NCI-H510A (cell line): ENCODE data around the gene PCDHGB4.
"Not testable (repeated sequence)": the region's sequence is repeated elsewhere in the genome, so short reads cannot be mapped to it uniquely, and the experiment has no call there.

Experiments
- DNase-seq: peaks from one replicate; lab custom pipeline; 2025; lab: John Stamatoyannopoulos, UW

PCDHGB4 gene

DNA sequence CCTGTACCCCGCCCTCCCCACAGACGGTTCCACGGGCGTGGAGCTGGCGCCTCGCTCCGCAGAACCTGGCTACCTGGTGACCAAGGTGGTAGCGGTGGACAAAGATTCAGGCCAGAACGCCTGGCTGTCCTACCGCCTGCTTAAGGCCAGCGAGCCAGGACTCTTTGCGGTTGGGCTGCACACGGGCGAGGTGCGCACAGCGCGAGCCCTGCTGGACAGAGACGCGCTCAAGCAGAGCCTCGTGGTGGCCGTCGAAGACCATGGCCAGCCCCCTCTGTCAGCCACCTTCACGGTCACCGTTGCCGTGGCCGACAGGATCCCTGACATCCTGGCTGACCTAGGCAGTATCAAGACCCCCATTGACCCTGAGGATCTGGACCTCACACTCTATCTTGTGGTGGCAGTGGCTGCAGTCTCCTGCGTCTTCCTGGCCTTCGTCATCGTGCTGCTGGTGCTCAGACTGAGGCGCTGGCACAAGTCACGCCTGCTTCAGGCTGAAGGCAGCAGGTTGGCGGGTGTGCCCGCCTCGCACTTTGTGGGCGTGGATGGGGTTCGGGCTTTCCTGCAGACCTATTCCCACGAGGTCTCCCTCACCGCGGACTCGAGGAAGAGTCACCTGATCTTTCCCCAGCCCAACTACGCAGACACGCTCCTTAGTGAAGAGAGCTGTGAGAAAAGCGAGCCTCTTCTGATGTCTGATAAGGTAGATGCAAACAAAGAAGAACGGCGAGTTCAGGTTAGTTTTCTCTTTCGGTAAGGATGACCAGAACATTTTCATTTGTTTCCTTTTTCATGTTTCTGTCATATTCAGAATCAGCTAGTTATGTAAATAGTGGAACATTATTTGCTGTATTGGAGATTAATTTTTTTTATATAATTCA, 21.2 kb upstream of the PCDHGB4 start:
- DNase-seq, result no peak

DNA sequence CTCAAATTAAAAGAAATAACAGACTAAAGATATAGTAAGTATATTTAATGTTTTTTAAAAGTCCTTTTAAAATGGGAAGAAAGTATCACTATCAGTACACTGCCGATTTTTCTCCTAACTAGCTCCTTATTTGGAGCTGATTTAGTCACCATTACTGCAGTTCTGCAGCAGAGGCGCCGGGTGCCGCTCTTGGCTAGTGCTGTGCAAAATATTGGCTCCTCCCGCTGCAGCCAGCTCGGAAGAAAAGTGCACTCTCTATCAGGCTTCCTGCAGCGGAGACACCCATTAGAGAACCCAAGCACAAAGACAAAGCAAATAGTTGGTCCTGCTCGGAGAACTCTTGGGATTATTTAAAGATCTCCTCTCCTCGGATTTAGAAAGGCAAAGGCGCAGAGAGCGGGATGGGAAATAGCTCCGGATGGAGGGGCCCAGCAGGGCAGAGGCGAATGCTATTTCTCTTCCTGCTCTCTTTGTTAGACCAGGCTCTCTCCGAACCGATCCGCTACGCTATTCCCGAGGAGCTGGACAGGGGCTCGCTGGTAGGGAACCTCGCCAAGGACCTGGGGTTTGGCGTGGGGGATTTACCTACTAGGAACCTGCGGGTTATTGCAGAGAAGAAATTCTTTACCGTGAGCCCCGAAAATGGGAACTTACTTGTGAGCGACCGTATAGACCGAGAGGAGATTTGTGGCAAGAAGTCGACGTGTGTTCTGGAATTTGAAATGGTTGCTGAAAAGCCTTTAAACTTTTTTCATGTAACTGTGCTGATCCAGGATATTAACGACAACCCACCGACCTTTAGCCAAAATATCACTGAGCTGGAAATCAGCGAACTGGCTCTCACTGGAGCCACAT, 17.3 kb upstream of the PCDHGB4 start, which contains the start of gene PCDHGB3:
PCDHGB3 (plus strand) TSS at position 249 of the 855 bp plus-strand sequence; CDS start at position 402, 153 bp downstream.
- DNase-seq, result no peak

DNA sequence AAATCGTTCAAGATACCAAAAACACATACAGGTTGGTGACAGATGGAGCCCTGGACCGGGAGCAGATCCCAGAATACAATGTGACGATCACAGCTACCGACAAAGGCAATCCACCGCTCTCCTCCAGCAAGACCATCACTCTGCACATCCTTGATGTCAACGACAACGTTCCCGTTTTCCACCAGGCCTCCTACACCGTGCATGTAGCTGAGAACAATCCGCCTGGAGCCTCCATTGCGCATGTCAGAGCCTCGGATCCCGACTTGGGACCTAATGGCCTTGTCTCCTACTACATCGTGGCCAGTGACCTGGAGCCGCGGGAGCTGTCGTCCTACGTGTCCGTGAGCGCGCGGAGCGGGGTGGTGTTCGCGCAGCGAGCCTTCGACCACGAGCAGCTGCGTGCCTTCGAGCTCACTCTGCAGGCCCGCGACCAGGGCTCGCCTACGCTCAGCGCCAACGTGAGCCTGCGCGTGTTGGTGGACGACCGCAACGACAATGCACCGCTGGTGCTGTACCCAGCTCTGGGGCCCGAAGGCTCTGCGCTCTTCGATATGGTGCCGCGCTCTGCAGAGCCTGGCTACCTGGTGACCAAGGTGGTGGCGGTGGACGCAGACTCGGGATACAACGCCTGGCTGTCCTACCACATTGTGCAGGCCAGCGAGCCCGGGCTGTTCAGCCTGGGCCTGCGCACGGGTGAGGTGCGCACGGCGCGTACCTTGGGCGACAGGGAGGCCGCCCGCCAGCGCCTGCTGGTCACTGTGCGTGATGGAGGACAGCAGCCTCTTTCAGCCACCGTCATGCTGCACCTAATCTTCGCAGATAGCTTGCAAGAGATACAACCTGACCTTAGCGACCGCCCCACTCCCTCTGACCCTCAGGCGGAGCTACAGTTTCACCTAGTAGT, 15.7 kb upstream of the PCDHGB4 start:
- no peak for DNase-seq

DNA sequence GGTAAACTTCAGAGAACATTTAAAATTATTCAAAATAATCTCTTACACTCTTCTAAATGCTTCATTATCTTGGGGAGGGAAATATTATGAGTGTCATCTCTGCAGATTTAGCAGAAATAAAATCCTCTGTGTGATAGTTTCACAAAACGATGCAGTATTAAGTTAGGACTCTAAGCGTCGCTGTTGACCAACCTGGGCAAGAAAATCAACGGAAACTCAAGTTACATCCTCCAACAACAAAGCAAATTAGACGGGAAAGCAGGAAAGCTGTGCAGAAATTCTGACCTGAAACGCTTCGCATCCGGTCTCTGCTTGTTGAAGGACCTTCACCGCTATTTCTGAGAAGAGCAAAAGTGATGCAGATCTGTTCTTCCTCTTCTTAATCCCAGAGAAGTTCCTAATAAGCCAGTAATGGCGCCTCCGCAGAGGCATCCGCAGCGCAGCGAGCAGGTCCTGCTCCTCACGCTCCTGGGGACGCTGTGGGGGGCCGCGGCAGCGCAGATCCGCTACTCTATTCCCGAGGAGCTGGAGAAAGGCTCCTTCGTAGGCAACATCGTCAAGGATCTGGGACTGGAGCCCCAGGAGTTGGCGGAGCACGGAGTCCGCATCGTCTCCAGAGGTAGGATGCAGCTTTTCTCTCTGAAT, 13.7 kb upstream of the PCDHGB4 start, which contains the start of gene PCDHGA6:
PCDHGA6 (plus strand) TSS at position 219 of the 645 bp plus-strand sequence; CDS start at position 412, 193 bp downstream.
- DNase-seq, result no peak

DNA sequence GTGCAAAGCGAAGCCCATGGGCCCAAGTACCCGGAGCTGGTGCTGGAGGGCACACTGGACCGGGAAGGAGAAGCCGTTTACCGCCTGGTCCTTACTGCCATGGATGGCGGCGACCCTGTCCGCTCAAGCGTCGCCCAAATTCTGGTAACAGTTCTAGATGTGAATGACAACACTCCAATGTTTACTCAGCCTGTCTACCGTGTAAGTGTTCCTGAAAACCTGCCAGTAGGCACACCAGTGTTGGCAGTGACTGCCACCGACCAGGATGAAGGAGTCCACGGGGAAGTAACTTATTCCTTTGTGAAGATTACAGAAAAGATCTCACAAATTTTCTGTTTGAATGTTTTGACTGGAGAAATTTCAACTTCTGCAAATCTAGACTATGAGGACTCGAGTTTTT, 12.9 kb upstream of the PCDHGB4 start:
- DNase-seq, result no peak

DNA sequence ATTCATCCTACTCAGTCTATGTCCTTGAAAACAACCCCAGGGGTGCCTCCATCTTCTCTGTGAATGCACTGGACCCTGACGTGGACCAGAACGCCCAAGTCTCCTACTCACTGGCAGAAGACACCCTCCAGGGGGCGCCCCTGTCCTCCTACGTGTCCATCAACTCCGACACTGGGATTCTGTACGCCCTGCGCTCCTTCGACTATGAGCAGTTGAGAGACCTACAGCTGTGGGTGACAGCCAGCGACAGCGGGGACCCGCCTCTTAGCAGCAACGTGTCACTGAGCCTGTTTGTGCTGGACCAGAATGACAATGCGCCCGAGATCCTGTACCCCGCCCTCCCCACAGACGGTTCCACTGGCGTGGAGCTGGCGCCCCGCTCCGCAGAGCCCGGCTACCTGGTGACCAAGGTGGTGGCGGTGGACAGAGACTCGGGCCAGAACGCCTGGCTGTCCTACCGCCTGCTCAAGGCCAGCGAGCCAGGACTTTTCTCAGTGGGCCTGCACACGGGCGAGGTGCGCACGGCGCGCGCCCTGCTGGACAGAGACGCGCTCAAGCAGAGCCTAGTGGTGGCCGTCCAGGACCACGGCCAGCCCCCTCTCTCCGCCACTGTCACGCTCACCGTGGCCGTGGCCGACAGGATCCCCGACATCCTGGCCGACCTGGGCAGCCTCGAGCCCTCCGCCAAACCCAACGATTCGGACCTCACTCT, 11.9 kb upstream of the PCDHGB4 start:
- not testable (repeated sequence) for DNase-seq

DNA sequence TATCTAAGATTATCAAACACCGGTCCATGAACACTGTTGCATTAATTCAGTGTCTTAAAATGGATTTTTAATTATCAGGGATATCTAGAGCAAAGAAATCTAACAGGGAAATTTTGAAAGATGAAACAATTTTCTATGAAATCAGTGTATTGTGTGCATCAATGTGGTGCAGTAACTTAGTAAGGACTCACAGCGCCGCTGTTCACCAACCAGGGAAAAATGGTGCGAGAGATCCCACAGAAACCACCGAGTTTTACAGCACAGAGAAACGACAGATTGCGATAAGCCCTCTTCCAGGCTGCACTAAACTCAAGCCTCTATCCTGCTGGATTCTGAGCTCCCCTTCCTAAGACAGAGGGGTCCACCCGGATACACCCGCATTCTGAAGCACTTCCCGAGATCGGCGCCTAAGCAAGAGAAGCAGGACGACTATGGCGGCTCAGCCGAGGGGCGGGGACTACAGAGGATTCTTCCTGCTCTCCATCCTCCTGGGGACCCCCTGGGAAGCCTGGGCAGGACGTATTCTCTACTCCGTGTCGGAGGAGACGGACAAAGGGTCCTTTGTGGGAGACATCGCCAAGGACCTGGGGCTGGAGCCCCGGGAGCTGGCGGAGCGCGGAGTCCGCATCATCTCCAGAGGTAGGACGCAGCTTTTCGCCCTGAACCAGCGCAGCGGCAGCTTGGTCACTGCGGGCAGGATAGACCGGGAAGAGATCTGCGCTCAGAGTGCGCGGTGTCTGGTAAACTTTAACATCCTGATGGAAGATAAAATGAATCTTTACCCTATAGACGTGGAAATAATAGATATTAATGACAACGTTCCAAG, 4.8 kb upstream of the PCDHGB4 start, which contains the start of gene PCDHGA7:
PCDHGA7 (plus strand) TSS at position 274 of the 826 bp plus-strand sequence; CDS start at position 432, 158 bp downstream.
- no peak for DNase-seq

DNA sequence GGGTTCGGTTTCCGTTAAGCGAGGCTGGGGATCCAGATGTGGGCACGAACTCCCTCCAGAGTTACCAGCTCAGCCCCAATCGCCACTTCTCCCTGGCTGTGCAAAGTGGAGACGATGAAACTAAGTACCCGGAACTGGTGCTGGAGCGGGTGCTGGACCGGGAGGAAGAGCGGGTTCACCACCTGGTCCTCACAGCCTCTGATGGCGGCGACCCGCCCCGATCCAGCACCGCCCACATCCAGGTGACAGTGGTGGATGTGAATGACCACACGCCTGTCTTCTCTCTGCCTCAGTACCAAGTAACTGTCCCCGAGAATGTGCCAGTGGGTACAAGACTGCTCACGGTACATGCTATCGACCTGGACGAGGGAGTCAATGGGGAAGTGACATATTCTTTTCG, 4.2 kb upstream of the PCDHGB4 start:
- no peak for DNase-seq

DNA sequence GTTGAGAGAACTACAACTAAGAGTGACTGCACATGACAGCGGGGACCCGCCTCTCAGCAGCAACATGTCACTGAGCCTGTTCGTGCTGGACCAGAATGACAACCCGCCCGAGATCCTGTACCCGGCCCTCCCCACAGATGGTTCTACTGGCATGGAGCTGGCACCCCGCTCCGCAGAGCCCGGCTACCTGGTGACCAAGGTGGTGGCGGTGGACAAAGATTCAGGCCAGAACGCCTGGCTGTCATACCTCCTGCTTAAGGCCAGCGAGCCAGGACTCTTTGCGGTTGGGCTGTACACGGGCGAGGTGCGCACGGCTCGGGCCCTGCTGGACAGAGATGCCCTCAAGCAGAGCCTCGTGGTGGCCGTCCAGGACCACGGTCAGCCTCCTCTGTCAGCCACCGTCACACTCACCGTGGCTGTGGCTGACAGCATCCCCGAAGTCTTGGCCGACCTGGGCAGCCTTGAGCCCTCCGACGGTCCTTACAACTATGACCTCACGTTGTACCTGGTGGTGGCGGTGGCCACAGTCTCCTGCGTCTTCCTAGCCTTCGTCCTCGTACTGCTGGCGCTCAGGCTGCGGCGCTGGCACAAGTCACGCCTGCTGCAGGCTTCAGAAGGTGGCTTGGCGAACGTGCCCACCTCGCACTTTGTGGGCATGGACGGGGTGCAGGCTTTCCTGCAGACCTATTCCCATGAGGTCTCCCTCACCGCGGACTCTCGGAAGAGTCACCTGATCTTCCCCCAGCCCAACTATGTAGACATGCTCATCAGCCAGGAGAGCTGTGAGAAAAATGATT, 2.8 kb upstream of the PCDHGB4 start:
- DNase-seq, result no peak

DNA sequence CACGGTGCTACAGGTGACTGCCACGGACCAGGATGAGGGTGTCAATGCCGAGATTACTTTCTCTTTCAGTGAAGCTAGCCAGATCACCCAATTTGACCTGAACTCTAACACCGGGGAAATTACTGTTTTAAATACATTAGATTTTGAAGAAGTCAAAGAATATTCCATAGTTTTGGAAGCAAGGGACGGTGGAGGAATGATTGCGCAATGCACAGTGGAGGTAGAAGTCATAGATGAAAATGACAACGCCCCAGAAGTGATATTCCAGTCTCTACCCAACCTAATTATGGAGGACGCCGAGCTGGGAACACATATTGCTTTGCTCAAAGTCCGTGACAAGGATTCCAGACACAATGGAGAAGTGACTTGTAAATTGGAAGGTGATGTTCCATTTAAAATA, 1.2 kb downstream of the PCDHGB4 start:
- DNase-seq, result no peak

DNA sequence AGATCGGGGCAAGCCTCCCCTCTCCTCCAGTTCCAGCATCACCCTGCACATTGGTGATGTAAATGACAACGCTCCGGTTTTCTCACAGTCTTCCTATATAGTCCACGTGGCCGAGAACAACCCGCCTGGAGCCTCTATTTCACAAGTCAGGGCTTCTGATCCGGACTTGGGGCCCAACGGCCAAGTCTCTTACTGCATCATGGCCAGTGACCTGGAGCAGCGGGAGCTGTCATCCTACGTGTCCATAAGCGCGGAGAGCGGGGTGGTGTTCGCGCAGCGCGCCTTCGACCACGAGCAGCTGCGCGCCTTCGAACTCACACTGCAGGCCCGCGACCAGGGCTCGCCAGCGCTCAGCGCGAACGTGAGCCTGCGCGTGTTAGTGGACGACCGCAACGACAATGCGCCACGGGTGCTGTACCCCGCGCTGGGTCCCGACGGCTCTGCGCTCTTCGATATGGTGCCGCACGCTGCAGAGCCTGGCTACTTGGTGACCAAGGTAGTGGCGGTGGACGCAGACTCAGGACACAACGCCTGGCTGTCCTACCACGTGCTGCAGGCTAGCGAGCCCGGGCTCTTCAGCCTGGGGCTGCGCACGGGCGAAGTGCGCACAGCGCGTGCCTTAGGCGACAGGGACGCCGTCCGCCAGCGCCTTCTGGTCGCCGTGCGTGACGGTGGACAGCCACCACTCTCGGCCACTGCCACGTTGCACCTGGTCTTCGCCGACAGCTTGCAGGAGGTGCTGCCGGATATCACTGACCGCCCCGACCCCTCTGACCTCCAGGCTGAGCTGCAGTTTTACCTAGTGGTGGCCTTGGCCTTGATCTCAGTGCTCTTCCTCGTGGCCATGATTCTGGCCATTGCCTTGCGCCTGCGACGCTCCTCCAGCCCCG, 1.9 kb downstream of the PCDHGB4 start:
- no peak for DNase-seq

DNA sequence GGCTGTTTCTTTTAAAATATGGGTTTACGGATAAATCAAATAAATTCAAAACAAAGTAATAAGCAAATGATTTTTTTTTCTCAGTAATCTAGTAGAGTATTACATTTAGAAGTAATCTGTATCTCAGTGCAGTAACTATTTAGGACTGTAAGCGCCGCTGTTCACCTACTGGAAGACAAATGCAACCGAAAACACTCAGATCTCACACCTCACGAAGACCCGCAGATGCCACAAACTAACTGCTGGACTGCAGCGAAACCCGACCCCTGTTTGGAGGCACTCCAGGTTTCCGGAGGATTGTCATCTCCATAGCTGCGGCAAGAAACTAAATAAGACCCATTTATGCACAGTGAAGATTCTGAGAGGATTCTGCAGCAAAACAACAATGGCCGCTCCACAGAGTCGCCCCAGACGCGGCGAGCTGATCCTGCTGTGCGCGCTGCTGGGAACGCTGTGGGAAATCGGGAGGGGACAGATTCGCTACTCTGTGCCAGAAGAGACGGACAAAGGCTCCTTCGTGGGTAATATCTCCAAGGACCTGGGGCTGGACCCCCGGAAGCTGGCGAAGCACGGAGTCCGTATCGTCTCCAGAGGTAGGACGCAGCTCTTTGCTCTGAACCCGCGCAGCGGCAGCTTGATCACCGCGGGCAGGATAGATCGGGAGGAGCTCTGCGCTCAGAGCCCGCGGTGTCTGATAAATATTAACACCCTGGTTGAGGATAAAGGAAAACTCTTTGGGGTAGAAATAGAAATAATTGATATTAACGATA, 5.1 kb downstream of the PCDHGB4 start, which contains the start of gene PCDHGA8:
PCDHGA8 (plus strand) TSS at position 205 of the 770 bp plus-strand sequence; CDS start at position 386, 181 bp downstream.
- no peak for DNase-seq

DNA sequence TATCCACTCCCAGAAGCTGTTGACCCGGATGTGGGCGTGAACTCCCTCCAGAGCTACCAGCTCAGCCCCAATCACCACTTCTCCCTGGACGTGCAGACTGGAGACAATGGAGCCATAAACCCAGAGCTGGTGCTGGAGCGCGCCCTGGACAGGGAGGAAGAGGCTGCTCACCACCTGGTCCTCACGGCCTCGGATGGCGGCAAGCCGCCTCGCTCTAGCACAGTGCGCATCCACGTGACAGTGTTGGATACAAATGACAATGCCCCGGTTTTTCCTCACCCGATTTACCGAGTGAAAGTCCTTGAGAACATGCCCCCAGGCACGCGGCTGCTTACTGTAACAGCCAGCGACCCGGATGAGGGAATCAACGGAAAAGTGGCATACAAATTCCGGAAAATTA, 5.8 kb downstream of the PCDHGB4 start:
- no peak for DNase-seq

DNA sequence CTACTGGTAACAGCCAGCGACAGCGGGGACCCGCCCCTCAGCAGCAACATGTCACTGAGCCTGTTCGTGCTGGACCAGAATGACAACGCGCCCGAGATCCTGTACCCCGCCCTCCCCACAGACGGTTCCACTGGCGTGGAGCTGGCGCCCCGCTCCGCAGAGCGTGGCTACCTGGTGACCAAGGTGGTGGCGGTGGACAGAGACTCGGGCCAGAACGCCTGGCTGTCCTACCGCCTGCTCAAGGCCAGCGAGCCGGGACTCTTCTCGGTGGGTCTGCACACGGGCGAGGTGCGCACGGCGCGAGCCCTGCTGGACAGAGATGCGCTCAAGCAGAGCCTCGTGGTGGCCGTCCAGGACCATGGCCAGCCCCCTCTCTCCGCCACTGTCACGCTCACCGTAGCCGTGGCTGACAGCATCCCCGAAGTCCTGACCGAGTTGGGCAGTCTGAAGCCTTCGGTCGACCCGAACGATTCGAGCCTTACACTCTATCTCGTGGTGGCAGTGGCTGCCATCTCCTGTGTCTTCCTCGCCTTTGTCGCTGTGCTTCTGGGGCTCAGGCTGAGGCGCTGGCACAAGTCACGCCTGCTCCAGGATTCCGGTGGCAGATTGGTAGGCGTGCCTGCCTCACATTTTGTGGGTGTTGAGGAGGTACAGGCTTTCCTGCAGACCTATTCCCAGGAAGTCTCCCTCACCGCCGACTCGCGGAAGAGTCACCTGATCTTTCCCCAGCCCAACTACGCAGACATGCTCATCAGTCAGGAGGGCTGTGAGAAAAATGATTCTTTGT, 7.1 kb downstream of the PCDHGB4 start:
- not testable (repeated sequence) for DNase-seq

DNA sequence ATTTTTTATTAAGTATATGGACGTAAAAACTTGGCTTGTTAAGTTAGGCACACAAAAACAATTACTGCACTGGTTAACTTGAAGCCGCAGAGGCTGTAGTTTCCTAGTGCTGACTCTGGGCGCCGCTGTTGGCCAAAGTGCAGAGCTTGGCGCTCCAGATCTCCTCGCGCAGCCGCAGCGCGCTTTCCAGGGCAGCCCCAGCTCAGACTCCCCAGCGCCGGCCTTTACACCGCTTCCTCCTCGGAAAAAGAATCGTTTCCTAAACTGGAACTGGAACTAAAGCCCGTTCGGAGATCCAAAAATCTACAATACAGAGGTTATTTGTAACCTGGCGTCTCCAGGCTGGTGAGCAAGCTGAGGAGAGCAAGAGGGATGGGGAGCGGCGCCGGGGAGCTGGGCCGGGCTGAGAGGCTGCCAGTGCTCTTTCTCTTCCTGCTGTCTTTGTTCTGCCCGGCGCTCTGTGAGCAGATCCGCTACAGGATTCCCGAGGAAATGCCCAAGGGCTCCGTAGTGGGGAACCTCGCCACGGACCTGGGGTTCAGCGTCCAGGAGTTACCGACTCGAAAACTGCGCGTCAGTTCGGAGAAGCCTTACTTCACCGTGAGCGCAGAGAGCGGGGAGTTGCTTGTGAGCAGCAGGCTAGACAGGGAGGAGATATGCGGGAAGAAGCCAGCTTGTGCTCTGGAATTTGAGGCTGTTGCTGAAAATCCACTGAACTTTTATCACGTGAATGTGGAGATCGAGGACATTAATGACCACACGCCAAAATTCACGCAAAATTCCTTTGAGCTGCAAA, 10.5 kb downstream of the PCDHGB4 start, which contains the start of gene PCDHGB5:
PCDHGB5 (plus strand) TSS at position 192 of the 796 bp plus-strand sequence; CDS start at position 373, 181 bp downstream.
- DNase-seq, result not testable (repeated sequence)
